Gastrocnemius medialis (tissue), 4 donors: ENCODE data around the gene SYTL5.

ENCODE experiments used
- CTCF ChIP-seq, 5 experiments: fragments of 450-650 bp in 3 of 5; fragments of 200-600 bp in 2 of 5; sonication (generic) in 2 of 5; IDR thresholded peaks in 4 of 5; conservative IDR thresholded peaks in 1 of 5; 1 replicate in 4 of 5; 2 replicates in 1 of 5; pipeline ENCODE4 v1.5.1; 2016 to 2019; ENCODE audit warnings: antibody characterized with exemption in 5 of 5, mild to moderate bottlenecking in 3 of 5, moderate library complexity in 3 of 5
- POLR2A ChIP-seq, 2 donors: fragments of 450-650 bp; IDR thresholded peaks; one replicate each; pipeline ENCODE4 v1.6.1; 2017; ENCODE audit warnings: antibody characterized with exemption in 2 of 2, mild to moderate bottlenecking in 2 of 2, moderate library complexity in 2 of 2

GRCh38 chrX:38006291-38006690, at the start of gene SYTL5:
- TF ChIP-seq CTCF (IDR thresholded peaks at IDR 0.05 in 4 of 5, conservative IDR thresholded peaks at IDR 0.05 in 1 of 5), result no peak
- TF ChIP-seq POLR2A (IDR thresholded peaks at IDR 0.05), result no peak
